Chondrocyte (in vitro differentiated cells): Measurements from ENCODE around the gene HNRNPM. TPM values are rescaled to one million over a fixed set of nuclear protein-coding genes. Genes with fewer than 3 reads are reported as not detected.

Experiments
- DNase-seq: peaks from one replicate; pipeline ENCODE4 v3.0.0; 2021; ENCODE audit warnings: mixed read lengths, low spot score
- H3K27ac Mint-ChIP-seq: one replicate; pipeline ENCODE4 v1.8.0; 2021; ENCODE audit warnings: mild to moderate bottlenecking, moderate library complexity, mixed read lengths; ENCODE audit not compliant: unreplicated experiment
- H3K27me3 Mint-ChIP-seq: 2 replicates; pipeline ENCODE4 v1.8.0; 2021; ENCODE audit warnings: low read depth, mixed read lengths
- H3K36me3 Mint-ChIP-seq: 2 replicates; pipeline ENCODE4 v1.8.0; 2021; ENCODE audit warnings: low read depth, mixed read lengths
- H3K4me1 Mint-ChIP-seq: 2 replicates; pipeline ENCODE4 v1.8.0; 2021; ENCODE audit warnings: low read depth, mild to moderate bottlenecking, mixed read lengths
- H3K4me3 Mint-ChIP-seq: one replicate; pipeline ENCODE4 v1.8.0; 2021; ENCODE audit warnings: mild to moderate bottlenecking, moderate library complexity, mixed read lengths; ENCODE audit not compliant: unreplicated experiment
- H3K9me3 Mint-ChIP-seq: 2 replicates; pipeline ENCODE4 v1.8.0; 2021; ENCODE audit warnings: low read depth, mixed read lengths
- CTCF ChIP-seq: fragments of 200-600 bp; sonication (generic); IDR thresholded peaks from 2 replicates; pipeline ENCODE4 v1.5.0; 2021; ENCODE audit warnings: antibody characterized with exemption, mild to moderate bottlenecking, moderate library complexity
- total RNA-seq: library from RNA; stranded (reverse); gene quantifications from 3 replicates; pipeline ENCODE4 v1.2.1, GENCODE V29; 2021

Gene HNRNPM
- total RNA-seq, 1 donor from 2014 or later = 116 TPM

GRCh38 chr19:8451377-8451776 lies 6.6 kb downstream of the HNRNPM start:
- TF ChIP-seq CTCF = no peak
- Mint-ChIP-seq H3K36me3 (peaks cover 10% of the 10 kb centered on the region), H3K27me3 (no peaks in the 10 kb centered on the region), H3K4me1 (peaks cover 75% of the 10 kb centered on the region), H3K27ac (peak overlapping the region; percentile 77), H3K9me3 (no peaks in the 10 kb centered on the region), H3K4me3 (no peak overlapping the region)
- peak; percentile 27 for DNase-seq

GRCh38 chr19:8451885-8452284 lies 7.1 kb downstream of the HNRNPM start:
- Mint-ChIP-seq H3K36me3 (peaks cover 13% of the 10 kb centered on the region), H3K27me3 (no peaks in the 10 kb centered on the region), H3K4me1 (peaks cover 75% of the 10 kb centered on the region), H3K27ac (peak overlapping the region; percentile 77), H3K4me3 (no peak overlapping the region), H3K9me3 (no peaks in the 10 kb centered on the region)
- no peak for TF ChIP-seq CTCF
- DNase-seq = no peak

- Mint-ChIP-seq H3K27ac (peak overlapping the region; percentile 77), H3K4me3 (no peak overlapping the region), H3K36me3 (peaks cover 8% of the 10 kb centered on the region), H3K27me3 (no peaks in the 10 kb centered on the region), H3K9me3 (no peaks in the 10 kb centered on the region), H3K4me1 (peaks cover 75% of the 10 kb centered on the region)
- TF ChIP-seq CTCF = no peak
- DNase-seq = peak; percentile 24
These were observed 7.8 kb downstream of the HNRNPM start for GRCh38 chr19:8452446-8453123.

GRCh38 chr19:8453616-8454015 lies 8.8 kb downstream of the HNRNPM start:
- no peaks in the 10 kb centered on the region for H3K9me3 Mint-ChIP-seq
- DNase-seq = peak; percentile 50
- no peak overlapping the region for H3K4me3 Mint-ChIP-seq
- H3K27ac Mint-ChIP-seq = no peak overlapping the region
- peaks cover 76% of the 10 kb centered on the region for H3K4me1 Mint-ChIP-seq
- TF ChIP-seq CTCF = no peak
- peaks cover 7% of the 10 kb centered on the region for H3K36me3 Mint-ChIP-seq
- no peaks in the 10 kb centered on the region for H3K27me3 Mint-ChIP-seq

- no peak for DNase-seq
- Mint-ChIP-seq H3K9me3 (no peaks in the 10 kb centered on the region), H3K27me3 (no peaks in the 10 kb centered on the region), H3K36me3 (peaks cover 7% of the 10 kb centered on the region), H3K27ac (no peak overlapping the region), H3K4me3 (no peak overlapping the region), H3K4me1 (peaks cover 76% of the 10 kb centered on the region)
- TF ChIP-seq CTCF = no peak
These were observed 9.4 kb downstream of the HNRNPM start for GRCh38 chr19:8454218-8454617.
